ENCODE results near the gene PWP1.

GRCh38 chr12:107679336-107679735 lies 6.3 kb upstream of the PWP1 start:
- TF ChIP-seq CTCF (IDR thresholded peaks at IDR 0.05): no peak
- no peak for TF ChIP-seq EZH2 (IDR thresholded peaks at IDR 0.05)
- TF ChIP-seq EZH2phosphoT487 (IDR thresholded peaks at IDR 0.05): no peak
